ENCODE results near the gene CRACR2B. TPM values are rescaled to one million over a fixed set of nuclear protein-coding genes. Genes with fewer than 3 reads are reported as not detected.

The CRACR2B gene
- total and polyA plus RNA-seq, 2 donors (not counting 1 experiment from before 2014, with no cell fraction given), result 9.7 to 67.7 TPM

GRCh38 chr11:820655-821511, 6.8 kb upstream of the CRACR2B start:
- H3K27ac Mint-ChIP-seq, result peak overlapping the region; percentile 91
- no peak for ATAC-seq (ENCODE audit: low read depth)
- H3K4me1 Mint-ChIP-seq, result peaks cover 20% of the 10 kb centered on the region

More at GRCh38 chr11:820655-821511, 6.8 kb upstream of the CRACR2B start:
- H3K4me3 Mint-ChIP-seq, result peak overlapping the region; percentile 92
- 91% methylated on average over 10 of the region's 11 CpGs for WGBS (ENCODE audit: insufficient coverage)
- intact Hi-C loops (cut with micrococcal nuclease), result loop anchor here (1.0 kb wide), 2 partner anchors 9 to 21 kb away; partner anchors contain the start of genes POLR2L and TSPAN4
- no peaks in the 10 kb centered on the region for H3K27me3 Mint-ChIP-seq
- no peak overlapping the region for H2AFZ ChIP-seq (ENCODE audit: insufficient read depth, low read depth, low read length, poor library complexity, severe bottlenecking)
- ChIA-PET CTCF (interaction anchor here (1.3 to 2.8 kb wide), 2 partner anchors 12 to 28 kb away, joined by 3 to 14 read pairs; partner anchors contain the start of gene RPLP2), POLR2A (interaction anchor here (0.7 to 3.7 kb wide), 8 partner anchors 9 to 315 kb away, joined by 3 to 57 read pairs (median 10); partner anchors contain the start of genes CD151, CRACR2B, HRAS and LRRC56)
- H3K79me2 ChIP-seq (ENCODE audit: control insufficient read depth, insufficient read depth, low read length), result peaks cover 24% of the 10 kb centered on the region
- no peaks in the 10 kb centered on the region for H3K9me3 ChIP-seq (ENCODE audit: control extremely low read depth in 1 of 3, control insufficient read depth in 2 of 3, insufficient read depth in 1 of 3, low read length in 2 of 3)
- peak overlapping the region; percentile 37 to 82 (median 73) for H3K4me3 ChIP-seq (ENCODE audit: control extremely low read depth in 1 of 5, extremely low read depth in 1 of 5, insufficient read depth in 1 of 5, low read depth in 2 of 5, low read length in 4 of 5)
- H3K36me3 ChIP-seq (replicated peaks in 1 of 2; ENCODE audit: control extremely low read depth in 1 of 2, control insufficient read depth in 1 of 2, extremely low read depth in 1 of 2, insufficient read depth in 2 of 2, low read length in 1 of 2), result peaks cover 0 to 30% of the 10 kb centered on the region in 2 experiments
- H3K9ac ChIP-seq (ENCODE audit: low read length), result peak overlapping the region; percentile 91
- no peak for TF ChIP-seq EZH2 (IDR thresholded peaks at IDR 0.05; ENCODE audit: borderline replicate concordance, insufficient read depth, low read depth, low read length, poor library complexity, severe bottlenecking)
- TF ChIP-seq, protein P1, sequence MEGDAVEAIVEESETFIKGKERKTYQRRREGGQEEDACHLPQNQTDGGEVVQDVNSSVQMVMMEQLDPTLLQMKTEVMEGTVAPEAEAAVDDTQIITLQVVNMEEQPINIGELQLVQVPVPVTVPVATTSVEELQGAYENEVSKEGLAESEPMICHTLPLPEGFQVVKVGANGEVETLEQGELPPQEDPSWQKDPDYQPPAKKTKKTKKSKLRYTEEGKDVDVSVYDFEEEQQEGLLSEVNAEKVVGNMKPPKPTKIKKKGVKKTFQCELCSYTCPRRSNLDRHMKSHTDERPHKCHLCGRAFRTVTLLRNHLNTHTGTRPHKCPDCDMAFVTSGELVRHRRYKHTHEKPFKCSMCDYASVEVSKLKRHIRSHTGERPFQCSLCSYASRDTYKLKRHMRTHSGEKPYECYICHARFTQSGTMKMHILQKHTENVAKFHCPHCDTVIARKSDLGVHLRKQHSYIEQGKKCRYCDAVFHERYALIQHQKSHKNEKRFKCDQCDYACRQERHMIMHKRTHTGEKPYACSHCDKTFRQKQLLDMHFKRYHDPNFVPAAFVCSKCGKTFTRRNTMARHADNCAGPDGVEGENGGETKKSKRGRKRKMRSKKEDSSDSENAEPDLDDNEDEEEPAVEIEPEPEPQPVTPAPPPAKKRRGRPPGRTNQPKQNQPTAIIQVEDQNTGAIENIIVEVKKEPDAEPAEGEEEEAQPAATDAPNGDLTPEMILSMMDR (IDR thresholded peaks at IDR 0.05), result no peak
- peaks cover 0 to 2% (median 0%) of the 10 kb centered on the region in 4 experiments for H3K27me3 ChIP-seq (replicated peaks in 1 of 4; ENCODE audit: control extremely low read depth in 1 of 4, control insufficient read depth in 3 of 4, insufficient read depth in 4 of 4, low read length in 3 of 4)
- H3K4me2 ChIP-seq (replicated peaks; ENCODE audit: low read depth, low read length, poor library complexity, severe bottlenecking), result peak overlapping the region; percentile 90
- peak overlapping the region; percentile 6 to 45 for H3K27ac ChIP-seq (ENCODE audit: low read length in 2 of 2)
- DNase-seq, result no peak
- no peaks in the 10 kb centered on the region for H3K9me3 Mint-ChIP-seq (ENCODE audit: insufficient read depth)
- peaks cover 16 to 26% of the 10 kb centered on the region in 2 donors for H3K4me1 ChIP-seq (ENCODE audit: control insufficient read depth in 2 of 2, insufficient read depth in 2 of 2, low read length in 2 of 2)
- H4K20me1 ChIP-seq (ENCODE audit: control insufficient read depth, insufficient read depth, low read length, poor library complexity, severe bottlenecking), result peaks cover 58% of the 10 kb centered on the region
